Gastroesophageal sphincter (tissue), 3 donors: ENCODE results near the gene EWSR1.
A peak's percentile ranks its signal among the peaks of the same experiment; 100 is the strongest.

Experiments used
- EP300 ChIP-seq: sonication (generic); formaldehyde crosslinking; IDR thresholded peaks from one replicate; pipeline ENCODE4 v1.6.1; 2017; ENCODE audit warnings: antibody characterized with exemption, mild to moderate bottlenecking
- POLR2A ChIP-seq, 2 donors: fragments of 450-650 bp; IDR thresholded peaks; one replicate each; pipeline ENCODE4 v1.6.1; 2017; ENCODE audit warnings: antibody characterized with exemption in 2 of 2, mild to moderate bottlenecking in 2 of 2, moderate library complexity in 1 of 2
- POLR2AphosphoS5 ChIP-seq: sonication (generic); formaldehyde crosslinking; IDR thresholded peaks from one replicate; pipeline ENCODE4 v1.6.1; 2017; ENCODE audit warnings: antibody characterized with exemption
- TF ChIP-seq, protein P1 (sequence below), 4 experiments: fragments of 200-600 bp in 2 of 4; fragments of 450-650 bp in 2 of 4; sonication (generic) in 1 of 4; IDR thresholded peaks; one replicate each; pipeline ENCODE4 v1.5.1; 2017 to 2019; ENCODE audit warnings: antibody characterized with exemption in 4 of 4, mild to moderate bottlenecking in 2 of 4, moderate library complexity in 2 of 4

- no peak for TF ChIP-seq EP300
- TF ChIP-seq POLR2A (IDR thresholded peaks at IDR 0.05) = peak in 1 of 2 donors; percentile 29
- TF ChIP-seq, protein P1, sequence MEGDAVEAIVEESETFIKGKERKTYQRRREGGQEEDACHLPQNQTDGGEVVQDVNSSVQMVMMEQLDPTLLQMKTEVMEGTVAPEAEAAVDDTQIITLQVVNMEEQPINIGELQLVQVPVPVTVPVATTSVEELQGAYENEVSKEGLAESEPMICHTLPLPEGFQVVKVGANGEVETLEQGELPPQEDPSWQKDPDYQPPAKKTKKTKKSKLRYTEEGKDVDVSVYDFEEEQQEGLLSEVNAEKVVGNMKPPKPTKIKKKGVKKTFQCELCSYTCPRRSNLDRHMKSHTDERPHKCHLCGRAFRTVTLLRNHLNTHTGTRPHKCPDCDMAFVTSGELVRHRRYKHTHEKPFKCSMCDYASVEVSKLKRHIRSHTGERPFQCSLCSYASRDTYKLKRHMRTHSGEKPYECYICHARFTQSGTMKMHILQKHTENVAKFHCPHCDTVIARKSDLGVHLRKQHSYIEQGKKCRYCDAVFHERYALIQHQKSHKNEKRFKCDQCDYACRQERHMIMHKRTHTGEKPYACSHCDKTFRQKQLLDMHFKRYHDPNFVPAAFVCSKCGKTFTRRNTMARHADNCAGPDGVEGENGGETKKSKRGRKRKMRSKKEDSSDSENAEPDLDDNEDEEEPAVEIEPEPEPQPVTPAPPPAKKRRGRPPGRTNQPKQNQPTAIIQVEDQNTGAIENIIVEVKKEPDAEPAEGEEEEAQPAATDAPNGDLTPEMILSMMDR (IDR thresholded peaks at IDR 0.05) = peak in 1 of 4 experiments; percentile 5
- TF ChIP-seq POLR2AphosphoS5 = no peak
Observed at GRCh38 chr22:29267462-29267857, 608 bp upstream of the EWSR1 start.
